Immature natural killer cell (primary cell): ENCODE measurements around the gene PPRC1. TPM values are rescaled to one million over a fixed set of nuclear protein-coding genes. Genes with fewer than 3 reads are reported as not detected.

Experiments used
- DNase-seq, 3 donors: peaks; one replicate each; pipeline ENCODE4 v3.0.0; 2022; ENCODE audit warnings: mixed read lengths in 1 of 3
- H3K27ac Mint-ChIP-seq, 6 donors: one replicate each; pipeline ENCODE4 v1.8.0; 2020; ENCODE audit warnings: mixed read lengths in 6 of 6, mild to moderate bottlenecking in 5 of 6, inconsistent platforms in 4 of 6, moderate library complexity in 3 of 6
- H3K27me3 Mint-ChIP-seq, 3 donors: one replicate each; pipeline ENCODE4 v1.8.0; 2020 to 2021; ENCODE audit warnings: low read depth in 3 of 3, mild to moderate bottlenecking in 3 of 3, mixed read lengths in 3 of 3, moderate library complexity in 3 of 3, inconsistent platforms in 1 of 3
- H3K36me3 Mint-ChIP-seq, 3 donors: one replicate each; pipeline ENCODE4 v1.8.0; 2020; ENCODE audit warnings: mixed read lengths in 3 of 3, inconsistent platforms in 2 of 3, mild to moderate bottlenecking in 2 of 3
- H3K4me1 Mint-ChIP-seq, 2 donors: one replicate each; pipeline ENCODE4 v1.8.0; 2020; ENCODE audit warnings: inconsistent platforms in 2 of 2, mild to moderate bottlenecking in 2 of 2, mixed read lengths in 2 of 2, moderate library complexity in 1 of 2
- H3K4me3 Mint-ChIP-seq, 5 donors: one replicate each; pipeline ENCODE4 v1.8.0; 2020; ENCODE audit warnings: mild to moderate bottlenecking in 5 of 5, mixed read lengths in 5 of 5, inconsistent platforms in 3 of 5, moderate library complexity in 3 of 5
- H3K9me3 Mint-ChIP-seq, 6 donors: one replicate each; pipeline ENCODE4 v1.8.0; 2020; ENCODE audit warnings: mild to moderate bottlenecking in 6 of 6, mixed read lengths in 6 of 6, inconsistent platforms in 4 of 6, moderate library complexity in 3 of 6
- polyA plus RNA-seq, 3 donors: library from polyadenylated mRNA; unstranded; fragments of 300-500 nt; fragmentation: Illumina TruSeq; gene quantifications; one replicate each; pipeline ENCODE4 v1.2.3, GENCODE V29; 2021

Gene PPRC1
- polyA plus RNA-seq, 3 donors from 2014 or later: 3.8 to 10.9 (median 7.5) TPM

DNA sequence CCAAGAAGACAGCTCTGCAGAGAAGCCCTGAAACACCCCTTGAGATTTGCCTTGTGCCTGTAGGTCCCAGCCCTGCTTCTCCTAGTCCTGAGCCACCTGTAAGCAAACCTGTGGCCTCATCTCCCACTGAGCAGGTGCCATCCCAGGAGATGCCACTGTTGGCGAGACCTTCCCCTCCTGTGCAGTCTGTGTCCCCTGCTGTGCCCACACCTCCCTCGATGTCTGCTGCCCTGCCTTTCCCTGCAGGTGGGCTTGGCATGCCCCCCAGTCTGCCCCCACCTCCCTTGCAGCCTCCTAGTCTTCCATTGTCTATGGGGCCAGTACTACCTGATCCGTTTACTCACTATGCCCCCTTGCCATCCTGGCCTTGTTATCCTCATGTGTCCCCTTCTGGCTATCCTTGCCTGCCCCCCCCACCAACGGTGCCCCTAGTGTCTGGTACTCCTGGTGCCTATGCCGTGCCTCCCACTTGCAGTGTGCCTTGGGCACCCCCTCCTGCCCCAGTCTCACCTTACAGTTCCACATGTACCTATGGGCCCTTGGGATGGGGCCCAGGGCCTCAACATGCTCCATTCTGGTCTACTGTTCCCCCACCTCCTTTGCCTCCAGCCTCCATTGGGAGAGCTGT lies 8.2 kb downstream of the PPRC1 start:
- peaks cover 0 to 3% (median 2%) of the 10 kb centered on the region in 3 donors for H3K27me3 Mint-ChIP-seq
- H3K27ac Mint-ChIP-seq: no peak overlapping the region
- H3K9me3 Mint-ChIP-seq: no peaks in the 10 kb centered on the region
- peaks cover 7 to 10% of the 10 kb centered on the region in 2 donors for H3K4me1 Mint-ChIP-seq
- no peak overlapping the region for H3K4me3 Mint-ChIP-seq
- H3K36me3 Mint-ChIP-seq: peaks cover 11 to 41% (median 17%) of the 10 kb centered on the region in 3 donors
- no peak for DNase-seq

GRCh38 chr10:102141583-102142107 lies 8.8 kb downstream of the PPRC1 start:
- no peak overlapping the region for H3K4me3 Mint-ChIP-seq
- no peak for DNase-seq
- H3K36me3 Mint-ChIP-seq: peaks cover 11 to 42% (median 19%) of the 10 kb centered on the region in 3 donors
- H3K27ac Mint-ChIP-seq: no peak overlapping the region
- H3K9me3 Mint-ChIP-seq: no peaks in the 10 kb centered on the region
- peaks cover 1 to 3% (median 2%) of the 10 kb centered on the region in 3 donors for H3K27me3 Mint-ChIP-seq
- H3K4me1 Mint-ChIP-seq: peaks cover 5 to 7% of the 10 kb centered on the region in 2 donors

GRCh38 chr10:102146971-102147428 lies 14.2 kb downstream of the PPRC1 start:
- Mint-ChIP-seq H3K4me3 (no peak overlapping the region), H3K9me3 (no peaks in the 10 kb centered on the region), H3K27ac (peak overlapping the region in 4 of 6 donors; percentile 17 to 58 (median 52))

GRCh38 chr10:102147561-102147960 lies 14.7 kb downstream of the PPRC1 start:
- peaks cover 16 to 20% of the 10 kb centered on the region in 2 donors for H3K4me1 Mint-ChIP-seq
- peaks cover 0 to 9% (median 8%) of the 10 kb centered on the region in 3 donors for H3K27me3 Mint-ChIP-seq
- peaks cover 15 to 25% (median 24%) of the 10 kb centered on the region in 3 donors for H3K36me3 Mint-ChIP-seq

More at GRCh38 chr10:102146971-102147428, 14.2 kb downstream of the PPRC1 start:
- Mint-ChIP-seq H3K27me3 (peaks cover 0 to 4% (median 3%) of the 10 kb centered on the region in 3 donors), H3K36me3 (peaks cover 15 to 26% (median 24%) of the 10 kb centered on the region in 3 donors), H3K4me1 (peaks cover 12 to 14% of the 10 kb centered on the region in 2 donors)
- no peak for DNase-seq

DNA sequence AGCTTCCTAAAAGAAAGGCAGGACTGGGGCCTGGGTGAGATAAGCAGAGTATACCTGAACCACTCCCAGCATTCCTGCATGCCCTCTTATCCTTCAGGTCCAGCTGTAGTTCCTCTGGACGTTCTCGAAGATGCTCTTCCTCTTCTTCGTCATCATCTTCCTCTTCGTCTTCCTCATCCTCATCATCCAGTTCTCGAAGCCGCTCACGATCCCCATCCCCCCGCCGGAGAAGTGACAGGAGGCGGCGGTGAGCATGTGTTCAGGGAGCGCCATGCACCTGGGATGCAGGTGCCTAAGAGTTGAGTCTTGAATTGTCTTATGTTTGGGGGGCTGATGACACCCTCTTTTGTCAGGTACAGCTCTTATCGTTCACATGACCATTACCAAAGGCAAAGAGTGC lies 15.4 kb downstream of the PPRC1 start:
- Mint-ChIP-seq H3K4me1 (peaks cover 23 to 27% of the 10 kb centered on the region in 2 donors), H3K27ac (peak overlapping the region in 2 of 6 donors; percentile 3 to 55), H3K36me3 (peaks cover 15 to 24% (median 19%) of the 10 kb centered on the region in 3 donors), H3K4me3 (no peak overlapping the region), H3K9me3 (no peaks in the 10 kb centered on the region), H3K27me3 (peaks cover 0 to 11% (median 10%) of the 10 kb centered on the region in 3 donors)
- DNase-seq: no peak

More at GRCh38 chr10:102147561-102147960, 14.7 kb downstream of the PPRC1 start:
- Mint-ChIP-seq H3K4me3 (no peak overlapping the region), H3K27ac (peak overlapping the region in 4 of 6 donors; percentile 17 to 62 (median 52)), H3K9me3 (no peaks in the 10 kb centered on the region)
- DNase-seq: no peak

- peaks cover 10 to 12% (median 11%) of the 10 kb centered on the region in 3 donors for H3K36me3 Mint-ChIP-seq
- peak overlapping the region; percentile 97 to 99 (median 99) for H3K27ac Mint-ChIP-seq
- peaks cover 0 to 11% (median 10%) of the 10 kb centered on the region in 3 donors for H3K27me3 Mint-ChIP-seq
- peak overlapping the region; percentile 91 to 98 (median 93) for H3K4me3 Mint-ChIP-seq
- H3K9me3 Mint-ChIP-seq: no peaks in the 10 kb centered on the region
- DNase-seq: no peak
- H3K4me1 Mint-ChIP-seq: peaks cover 31 to 34% of the 10 kb centered on the region in 2 donors
These were observed 18.3 kb downstream of the PPRC1 start for GRCh38 chr10:102150970-102151773.

DNA sequence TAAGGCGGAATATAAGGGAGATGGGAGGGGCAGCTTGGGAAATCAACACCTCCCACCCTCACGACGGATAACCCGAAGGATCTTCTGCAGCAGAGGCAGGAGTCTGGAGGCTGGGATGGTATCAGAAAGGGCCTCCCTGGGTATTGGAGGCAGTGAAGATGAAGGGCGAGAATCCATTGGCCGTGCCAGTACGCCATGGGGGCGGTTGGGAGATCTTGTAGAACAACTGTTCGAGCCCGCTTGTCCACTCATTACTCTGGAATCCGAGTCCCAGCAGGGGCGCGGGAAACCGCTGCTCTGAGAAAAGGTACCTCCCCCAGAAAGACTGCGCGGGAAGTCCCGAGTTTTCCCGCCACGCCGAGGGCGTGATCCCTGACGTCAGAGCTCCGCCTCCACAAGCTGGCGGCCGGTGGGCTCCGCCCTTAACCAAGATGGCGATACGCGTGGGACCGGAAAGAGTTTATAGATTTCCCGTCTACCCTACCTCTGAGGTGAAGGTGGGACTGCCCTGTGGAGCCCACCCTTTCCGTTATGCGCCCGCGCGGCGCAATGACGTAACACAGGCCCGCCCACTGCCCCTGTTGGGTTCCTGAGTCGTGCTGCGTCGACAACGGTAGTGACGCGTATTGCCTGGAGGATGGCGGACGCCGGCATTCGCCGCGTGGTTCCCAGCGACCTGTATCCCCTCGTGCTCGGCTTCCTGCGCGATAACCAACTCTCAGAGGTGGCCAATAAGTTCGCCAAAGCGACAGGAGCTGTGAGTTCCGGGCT lies 19.1 kb downstream of the PPRC1 start, which contains the start of gene NOLC1:
Gene NOLC1 (plus strand): TSS at position 616 of the 771 bp plus-strand sequence. CDS start 22 bp downstream, at position 638.
- H3K27me3 Mint-ChIP-seq: peaks cover 0 to 10% (median 9%) of the 10 kb centered on the region in 3 donors
- peak within 1 kb of the TSS; percentile 97 to 99 (median 99) for H3K27ac Mint-ChIP-seq
- peaks cover 31 to 34% of the 10 kb centered on the region in 2 donors for H3K4me1 Mint-ChIP-seq
- H3K9me3 Mint-ChIP-seq: no peaks in the 10 kb centered on the region
- peak; percentile 100 for DNase-seq
- H3K4me3 Mint-ChIP-seq: peak within 1 kb of the TSS; percentile 91 to 98 (median 93)
- H3K36me3 Mint-ChIP-seq: peaks cover 11 to 15% (median 11%) of the 10 kb centered on the region in 3 donors

DNA sequence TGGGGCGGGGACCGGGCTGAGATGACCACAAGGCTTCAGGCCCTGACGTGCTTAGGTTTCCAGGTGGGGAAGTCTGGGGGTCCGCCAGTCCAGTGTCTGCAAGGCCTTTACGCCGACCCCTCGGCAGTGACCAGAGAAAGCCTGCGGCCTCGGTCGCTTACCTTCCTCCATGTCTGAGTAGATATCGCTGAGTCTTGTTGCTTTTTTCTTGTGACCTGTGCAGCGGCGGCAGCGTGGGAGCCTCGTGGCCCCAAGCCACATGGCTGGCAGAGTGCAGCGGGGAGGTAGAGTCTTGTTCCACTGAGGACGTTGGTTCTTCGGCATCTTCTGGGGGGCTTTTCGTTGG lies 19.7 kb downstream of the PPRC1 start:
- Mint-ChIP-seq H3K27me3 (peaks cover 0 to 10% (median 9%) of the 10 kb centered on the region in 3 donors), H3K36me3 (peaks cover 11 to 21% (median 16%) of the 10 kb centered on the region in 3 donors), H3K27ac (peak overlapping the region; percentile 97 to 99 (median 99)), H3K4me1 (peaks cover 31 to 34% of the 10 kb centered on the region in 2 donors), H3K4me3 (peak overlapping the region; percentile 91 to 98 (median 93)), H3K9me3 (no peaks in the 10 kb centered on the region)
- no peak for DNase-seq

DNA sequence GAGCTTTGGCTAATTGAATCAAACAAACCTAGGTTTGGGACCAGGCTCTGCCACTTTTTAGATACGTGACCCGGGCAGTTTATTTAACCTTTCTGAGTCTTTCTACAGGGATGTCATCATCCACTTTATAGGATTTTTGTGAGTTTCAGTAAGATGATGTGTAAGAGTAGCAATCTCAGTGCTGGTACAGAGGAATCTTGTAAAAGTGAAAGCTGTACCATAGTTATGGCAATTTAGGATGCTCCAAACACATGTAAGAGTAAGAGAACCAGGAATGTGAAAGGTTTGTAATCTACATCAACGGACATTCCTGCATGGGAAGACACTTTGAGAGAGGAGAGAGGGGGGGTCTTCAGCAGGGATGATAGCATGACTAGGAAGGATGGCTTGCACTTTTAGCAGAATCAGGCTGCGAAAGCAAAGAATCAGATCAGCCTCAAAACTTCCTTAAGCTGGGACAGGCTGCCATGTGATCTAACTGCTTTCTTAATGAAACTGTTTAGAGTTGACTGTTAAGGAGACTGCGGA lies 20.3 kb downstream of the PPRC1 start:
- Mint-ChIP-seq H3K9me3 (no peaks in the 10 kb centered on the region), H3K36me3 (peaks cover 14 to 22% (median 14%) of the 10 kb centered on the region in 3 donors)

GRCh38 chr10:102154466-102155116 lies 21.8 kb downstream of the PPRC1 start:
- Mint-ChIP-seq H3K4me1 (peaks cover 31 to 34% of the 10 kb centered on the region in 2 donors), H3K27ac (peak overlapping the region; percentile 55 to 82 (median 69)), H3K9me3 (no peaks in the 10 kb centered on the region), H3K27me3 (peaks cover 0 to 10% (median 7%) of the 10 kb centered on the region in 3 donors), H3K4me3 (peak overlapping the region; percentile 13 to 55 (median 51)), H3K36me3 (peaks cover 7 to 26% (median 12%) of the 10 kb centered on the region in 3 donors)
- no peak for DNase-seq

More for the DNA sequence above, 20.3 kb downstream of the PPRC1 start:
- Mint-ChIP-seq H3K27me3 (peaks cover 0 to 10% (median 7%) of the 10 kb centered on the region in 3 donors), H3K27ac (peak overlapping the region; percentile 97 to 99 (median 99)), H3K4me1 (peaks cover 31 to 34% of the 10 kb centered on the region in 2 donors), H3K4me3 (peak overlapping the region; percentile 91 to 98 (median 93))
- DNase-seq: no peak

GRCh38 chr10:102157224-102157623 lies 24.4 kb downstream of the PPRC1 start:
- no peak overlapping the region for H3K4me3 Mint-ChIP-seq
- H3K27ac Mint-ChIP-seq: peak overlapping the region in 2 of 6 donors; percentile 23 to 33
- DNase-seq: no peak
- H3K36me3 Mint-ChIP-seq: peaks cover 12 to 47% (median 27%) of the 10 kb centered on the region in 3 donors
- peaks cover 15 to 21% of the 10 kb centered on the region in 2 donors for H3K4me1 Mint-ChIP-seq
- peaks cover 0 to 6% (median 4%) of the 10 kb centered on the region in 3 donors for H3K27me3 Mint-ChIP-seq
- no peaks in the 10 kb centered on the region for H3K9me3 Mint-ChIP-seq

DNA sequence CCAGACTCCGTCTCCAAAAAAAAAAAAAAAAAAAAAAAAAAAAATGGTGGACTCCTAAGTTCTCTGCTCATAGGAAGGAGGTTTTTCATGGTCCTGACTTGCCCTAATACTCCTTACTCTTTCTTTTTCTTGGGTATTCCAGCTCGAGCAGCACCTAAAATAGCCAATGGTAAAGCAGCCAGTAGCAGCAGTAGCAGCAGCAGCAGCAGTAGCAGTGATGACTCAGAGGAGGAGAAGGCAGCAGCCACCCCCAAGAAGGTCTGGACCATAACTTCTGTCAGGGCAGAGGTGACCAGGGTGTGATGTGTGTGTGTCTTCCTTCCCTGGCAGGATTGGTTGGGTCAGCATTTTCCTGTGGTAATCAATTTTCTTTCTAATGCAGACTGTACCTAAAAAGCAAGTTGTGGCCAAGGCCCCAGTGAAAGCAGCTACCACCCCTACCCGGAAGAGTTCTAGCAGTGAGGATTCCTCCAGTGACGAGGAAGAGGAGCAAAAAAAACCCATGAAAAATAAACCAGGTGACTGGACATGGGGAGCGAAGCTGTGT lies 26.3 kb downstream of the PPRC1 start:
- Mint-ChIP-seq H3K36me3 (peaks cover 12 to 60% (median 27%) of the 10 kb centered on the region in 3 donors), H3K4me3 (no peak overlapping the region), H3K4me1 (peaks cover 0 to 9% of the 10 kb centered on the region in 2 donors), H3K27ac (peak overlapping the region in 1 of 6 donors; percentile 23), H3K9me3 (no peaks in the 10 kb centered on the region), H3K27me3 (peaks cover 0 to 1% (median 0%) of the 10 kb centered on the region in 3 donors)
- no peak for DNase-seq
